Epithelial cell of proximal tubule (primary cell): ENCODE results near the gene CHPF2. TPM values are rescaled to one million over a fixed set of nuclear protein-coding genes. Genes with fewer than 3 reads are reported as not detected.

Source experiments
- DNase-seq: peaks from one replicate; pipeline ENCODE4 v3.0.0-alpha.2; 2011; ENCODE audit warnings: low read depth
- H3K4me3 ChIP-seq: 2 replicates; pipeline ENCODE4 v1.5.1; 2011; ENCODE audit warnings: low read depth, mild to moderate bottlenecking, low read length
- CTCF ChIP-seq: conservative IDR thresholded peaks from 2 replicates; pipeline ENCODE4 v1.5.1; 2012; ENCODE audit warnings: low read depth, mild to moderate bottlenecking, low read length
- total RNA-seq: library from RNA; depleted of rRNA; stranded (reverse); fragments of >200 nt; gene quantifications from 2 replicates; pipeline ENCODE4 v1.2.3, GENCODE V29; 2015

CHPF2 gene
- total RNA-seq, 1 donor from 2014 or later = 40.1 TPM

DNA sequence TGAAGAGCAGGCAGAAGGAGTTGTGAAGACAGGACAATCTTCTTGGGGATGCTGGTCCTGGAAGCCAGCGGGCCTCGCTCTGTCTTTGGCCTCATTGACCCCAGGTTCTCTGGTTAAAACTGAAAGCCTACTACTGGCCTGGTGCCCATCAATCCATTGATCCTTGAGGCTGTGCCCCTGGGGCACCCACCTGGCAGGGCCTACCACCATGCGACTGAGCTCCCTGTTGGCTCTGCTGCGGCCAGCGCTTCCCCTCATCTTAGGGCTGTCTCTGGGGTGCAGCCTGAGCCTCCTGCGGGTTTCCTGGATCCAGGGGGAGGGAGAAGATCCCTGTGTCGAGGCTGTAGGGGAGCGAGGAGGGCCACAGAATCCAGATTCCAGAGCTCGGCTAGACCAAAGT lies 1.5 kb downstream of the CHPF2 start:
- DNase-seq = no peak
- TF ChIP-seq CTCF = no peak
- H3K4me3 ChIP-seq = peak overlapping the region; percentile 99

- DNase-seq = no peak
- H3K4me3 ChIP-seq = no peak overlapping the region
- no peak for TF ChIP-seq CTCF
These were observed 3.0 kb downstream of the CHPF2 start for GRCh38 chr7:151235091-151235787.

- no peak overlapping the region for H3K4me3 ChIP-seq
- TF ChIP-seq CTCF = no peak
- no peak for DNase-seq
These were observed 4.1 kb downstream of the CHPF2 start for GRCh38 chr7:151236406-151236805.

GRCh38 chr7:151237244-151238189 lies 5.2 kb downstream of the CHPF2 start:
- no peak for TF ChIP-seq CTCF
- no peak for DNase-seq
- H3K4me3 ChIP-seq = no peak overlapping the region

GRCh38 chr7:151238190-151238810 lies 6.0 kb downstream of the CHPF2 start:
- H3K4me3 ChIP-seq = no peak overlapping the region
- TF ChIP-seq CTCF = no peak
- no peak for DNase-seq

DNA sequence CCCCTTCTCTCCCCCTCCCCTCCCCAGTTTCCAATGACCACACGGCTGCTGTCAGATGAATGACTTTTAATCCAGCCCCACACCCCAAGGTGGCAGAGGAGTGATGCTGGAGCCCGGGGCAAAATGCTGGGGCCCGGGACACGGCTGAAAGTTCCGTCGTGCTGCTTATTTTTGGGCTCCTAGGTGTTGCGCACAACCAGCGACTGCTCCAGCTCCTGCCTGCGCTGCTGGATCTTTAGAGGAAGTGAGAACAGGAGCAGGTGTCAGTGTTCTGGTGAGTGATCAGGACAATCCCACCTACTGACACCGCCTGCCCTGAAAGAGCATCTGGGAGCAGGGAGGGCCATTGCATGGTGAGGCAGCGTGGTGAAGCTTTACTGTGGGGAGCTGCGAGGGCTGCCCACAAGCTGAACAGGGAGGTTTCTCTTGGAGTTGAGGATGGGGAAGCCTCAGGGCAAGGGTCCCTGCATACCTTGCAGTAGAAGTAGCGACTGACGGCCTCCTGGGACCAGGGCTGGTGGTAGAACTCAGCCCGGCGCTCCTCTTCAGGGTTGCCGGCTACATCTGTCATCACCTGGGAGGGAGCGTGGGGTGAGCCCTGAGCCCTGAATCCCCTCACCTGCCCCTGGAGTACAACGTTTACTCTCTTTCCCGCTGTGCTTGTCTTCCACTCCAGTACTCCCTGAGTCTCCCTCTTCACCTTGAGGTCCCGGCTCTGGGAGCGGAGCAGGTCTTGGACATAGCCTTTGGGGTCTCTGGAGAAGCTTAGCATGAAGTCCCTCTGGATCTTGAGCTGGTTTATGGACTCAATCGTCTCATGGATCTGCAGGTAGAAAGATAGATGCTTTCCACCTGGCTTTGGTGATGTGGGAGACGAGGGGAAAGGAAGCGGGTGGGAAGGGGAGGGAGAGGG lies 6.9 kb downstream of the CHPF2 start:
- no peak overlapping the region for H3K4me3 ChIP-seq
- TF ChIP-seq CTCF = no peak
- DNase-seq = no peak
